Vagina (tissue), 2 donors: ENCODE measurements around the gene TRIM44. TPM values are rescaled to one million over a fixed set of nuclear protein-coding genes. Genes with fewer than 3 reads are reported as not detected.

ENCODE experiments used
- DNase-seq, 2 donors: peaks; one replicate each; pipeline ENCODE4 v3.0.0-alpha.2; 2017; ENCODE audit errors: extremely low spot score in 2 of 2
- H3K27ac ChIP-seq: fragments of 200-600 bp; sonication (generic); one replicate; pipeline ENCODE4 v1.5.1; 2019
- H3K27me3 ChIP-seq: fragments of 200-600 bp; sonication (generic); one replicate; pipeline ENCODE4 v1.5.1; 2019
- H3K36me3 ChIP-seq, 2 donors: fragments of 200-600 bp; sonication (generic); one replicate each; pipeline ENCODE4 v1.5.1; 2017 to 2019
- H3K4me1 ChIP-seq: fragments of 200-600 bp; sonication (generic); one replicate; pipeline ENCODE4 v1.5.1; 2019
- H3K4me3 ChIP-seq, 2 donors: fragments of 200-600 bp; sonication (generic); 1 replicate in 1 of 2; 2 replicates in 1 of 2; pipeline ENCODE4 v1.5.1; 2016 to 2019
- H3K9me3 ChIP-seq: fragments of 200-600 bp; sonication (generic); one replicate; pipeline ENCODE4 v1.5.1; 2019
- CTCF ChIP-seq, 3 experiments: fragments of 450-650 bp in 2 of 3; fragments of 200-600 bp in 1 of 3; sonication (generic) in 1 of 3; IDR thresholded peaks; one replicate each; pipeline ENCODE4 v1.5.1; 2017 to 2019; ENCODE audit warnings: antibody characterized with exemption in 3 of 3, mild to moderate bottlenecking in 2 of 3, moderate library complexity in 2 of 3
- POLR2A ChIP-seq, 2 donors: fragments of 450-650 bp; IDR thresholded peaks; one replicate each; pipeline ENCODE4 v1.6.1; 2017; ENCODE audit warnings: antibody characterized with exemption in 2 of 2, mild to moderate bottlenecking in 2 of 2, moderate library complexity in 2 of 2
- POLR2AphosphoS5 ChIP-seq, 2 donors: sonication (generic); formaldehyde crosslinking; IDR thresholded peaks; one replicate each; pipeline ENCODE4 v1.9.0; 2017; ENCODE audit warnings: antibody characterized with exemption in 2 of 2, mild to moderate bottlenecking in 2 of 2, low read depth in 1 of 2; ENCODE audit not compliant: insufficient read depth in 1 of 2
- intact Hi-C: fragments of 100-400 bp; cut with DNase I; formaldehyde crosslinking; loops from one replicate; pipeline ENCODE4 v1.15.1; 2023
- total RNA-seq: library from RNA; depleted of rRNA; stranded (reverse); fragments of >200 nt; gene quantifications from one replicate; pipeline ENCODE4 v1.2.3, GENCODE V29; 2016

The TRIM44 gene
- total RNA-seq, 1 donor from 2014 or later, result 27.7 TPM

- Histone ChIP-seq H3K27me3 (no peaks in the 10 kb centered on the region), H3K9me3 (no peaks in the 10 kb centered on the region), H3K4me1 (no peaks in the 10 kb centered on the region), H3K27ac (no peak overlapping the region), H3K36me3 (no peaks in the 10 kb centered on the region), H3K4me3 (no peak overlapping the region)
- intact Hi-C loops, result no loop called here
- DNase-seq, result no peak
- TF ChIP-seq POLR2A (IDR thresholded peaks at IDR 0.05) (no peak), CTCF (IDR thresholded peaks at IDR 0.05) (no peak), POLR2AphosphoS5 (IDR thresholded peaks at IDR 0.05; ENCODE audit: insufficient read depth in 1 of 2, low read depth in 1 of 2) (no peak)
Observed at GRCh38 chr11:35850191-35850590, 187.6 kb downstream of the TRIM44 start.

DNA sequence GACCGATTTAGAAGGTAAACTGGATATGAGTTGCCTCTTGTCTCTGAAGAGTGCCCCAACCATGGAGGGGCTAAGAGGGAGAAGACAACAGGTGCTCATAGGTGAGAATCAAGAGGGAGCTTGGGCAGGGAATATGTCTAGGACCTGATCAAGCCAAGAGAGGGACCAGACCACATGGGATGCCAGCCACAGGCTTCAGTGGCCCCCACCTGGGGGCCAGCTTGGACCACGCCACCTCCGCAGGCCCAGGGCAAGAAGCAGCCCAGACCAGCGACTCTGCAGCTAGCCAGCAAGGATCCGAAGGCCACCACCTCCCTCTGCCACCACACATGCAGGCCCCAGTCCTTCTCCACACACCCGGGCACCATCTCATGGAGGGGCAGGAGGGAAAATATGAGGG, 188.8 kb downstream of the TRIM44 start:
- no peaks in the 10 kb centered on the region for H3K9me3 ChIP-seq
- peak in 1 of 2 donors; percentile 71 for DNase-seq
- no peak overlapping the region for H3K27ac ChIP-seq
- H3K36me3 ChIP-seq, result no peaks in the 10 kb centered on the region
- H3K4me1 ChIP-seq, result no peaks in the 10 kb centered on the region
- no peak for TF ChIP-seq CTCF (IDR thresholded peaks at IDR 0.05)
- no peak for TF ChIP-seq POLR2AphosphoS5 (IDR thresholded peaks at IDR 0.05; ENCODE audit: insufficient read depth in 1 of 2, low read depth in 1 of 2)
- no peak for TF ChIP-seq POLR2A (IDR thresholded peaks at IDR 0.05)
- H3K4me3 ChIP-seq, result no peak overlapping the region
- H3K27me3 ChIP-seq, result no peaks in the 10 kb centered on the region
- intact Hi-C loops, result no loop called here

DNA sequence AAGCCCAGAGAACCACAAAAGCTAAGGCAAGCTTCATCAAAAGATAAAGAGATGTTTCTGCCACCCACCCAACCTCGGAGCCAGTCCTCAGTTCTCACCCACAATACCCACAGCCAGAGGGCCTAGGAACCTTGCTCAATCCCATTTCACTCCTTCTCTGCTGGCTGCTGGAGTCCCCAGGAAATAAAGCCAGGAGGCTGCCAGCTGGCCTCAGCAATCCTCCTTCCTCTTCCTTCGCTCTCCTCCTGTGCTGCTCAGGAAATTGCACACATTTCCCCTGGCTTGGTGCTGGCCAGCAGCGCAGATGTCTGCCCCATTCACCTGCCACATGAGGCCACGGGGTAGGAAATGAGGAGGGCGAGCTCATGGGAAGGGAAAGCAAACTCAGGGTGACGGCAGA, 189.5 kb downstream of the TRIM44 start:
- no peak overlapping the region for H3K27ac ChIP-seq
- intact Hi-C loops, result no loop called here
- no peaks in the 10 kb centered on the region for H3K9me3 ChIP-seq
- no peaks in the 10 kb centered on the region for H3K36me3 ChIP-seq
- no peaks in the 10 kb centered on the region for H3K4me1 ChIP-seq
- no peak overlapping the region for H3K4me3 ChIP-seq
- no peak for DNase-seq
- H3K27me3 ChIP-seq, result no peaks in the 10 kb centered on the region
- TF ChIP-seq CTCF (IDR thresholded peaks at IDR 0.05) (no peak), POLR2AphosphoS5 (IDR thresholded peaks at IDR 0.05; ENCODE audit: insufficient read depth in 1 of 2, low read depth in 1 of 2) (peak in 1 of 2 donors; percentile 37)

DNA sequence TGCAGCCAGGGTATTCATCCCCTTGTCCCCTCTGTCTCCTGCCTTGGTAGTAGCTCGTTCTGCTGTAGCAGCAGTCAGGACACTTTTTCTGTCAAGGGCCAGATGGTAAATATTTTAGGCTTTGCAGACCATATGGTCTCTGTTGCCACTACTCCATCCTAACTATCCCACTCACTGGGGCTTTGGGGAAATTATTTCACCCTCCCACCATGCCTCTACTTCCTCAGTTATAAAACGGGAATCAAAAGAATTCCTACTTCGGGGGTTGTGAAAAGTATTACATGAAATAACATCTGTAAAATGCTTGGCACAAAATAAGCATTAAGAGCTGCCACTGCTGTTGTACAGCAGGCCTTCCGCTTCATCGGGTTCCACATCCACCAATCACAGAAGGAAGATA, 191.4 kb downstream of the TRIM44 start:
- no peak for DNase-seq
- no peaks in the 10 kb centered on the region for H3K36me3 ChIP-seq
- no peak for TF ChIP-seq POLR2A (IDR thresholded peaks at IDR 0.05)
- no peak for TF ChIP-seq CTCF (IDR thresholded peaks at IDR 0.05)
- no peak for TF ChIP-seq POLR2AphosphoS5 (IDR thresholded peaks at IDR 0.05; ENCODE audit: insufficient read depth in 1 of 2, low read depth in 1 of 2)
- H3K27ac ChIP-seq, result no peak overlapping the region
- H3K9me3 ChIP-seq, result no peaks in the 10 kb centered on the region
- H3K4me3 ChIP-seq, result no peak overlapping the region
- H3K4me1 ChIP-seq, result no peaks in the 10 kb centered on the region
- intact Hi-C loops, result no loop called here
- H3K27me3 ChIP-seq, result no peaks in the 10 kb centered on the region

GRCh38 chr11:35855671-35856070, 193.1 kb downstream of the TRIM44 start:
- TF ChIP-seq POLR2A (IDR thresholded peaks at IDR 0.05) (no peak), CTCF (IDR thresholded peaks at IDR 0.05) (no peak), POLR2AphosphoS5 (IDR thresholded peaks at IDR 0.05; ENCODE audit: insufficient read depth in 1 of 2, low read depth in 1 of 2) (no peak)
- H3K4me3 ChIP-seq, result no peak overlapping the region
- DNase-seq, result no peak
- H3K9me3 ChIP-seq, result no peaks in the 10 kb centered on the region
- no peaks in the 10 kb centered on the region for H3K36me3 ChIP-seq
- H3K4me1 ChIP-seq, result no peaks in the 10 kb centered on the region
- no peaks in the 10 kb centered on the region for H3K27me3 ChIP-seq
- intact Hi-C loops, result no loop called here
- no peak overlapping the region for H3K27ac ChIP-seq
